Hematopoietic multipotent progenitor cell treated with erythropoietin and hydrocortisone succinate and interleukin-3 and kit ligand, for 17 days (in vitro differentiated cells): ENCODE data around the gene REXO4.

Source experiments
- DNase-seq: peaks from one replicate; pipeline ENCODE4 v3.0.0-alpha.2; 2015; ENCODE audit warnings: low spot score

REXO4 gene

DNA sequence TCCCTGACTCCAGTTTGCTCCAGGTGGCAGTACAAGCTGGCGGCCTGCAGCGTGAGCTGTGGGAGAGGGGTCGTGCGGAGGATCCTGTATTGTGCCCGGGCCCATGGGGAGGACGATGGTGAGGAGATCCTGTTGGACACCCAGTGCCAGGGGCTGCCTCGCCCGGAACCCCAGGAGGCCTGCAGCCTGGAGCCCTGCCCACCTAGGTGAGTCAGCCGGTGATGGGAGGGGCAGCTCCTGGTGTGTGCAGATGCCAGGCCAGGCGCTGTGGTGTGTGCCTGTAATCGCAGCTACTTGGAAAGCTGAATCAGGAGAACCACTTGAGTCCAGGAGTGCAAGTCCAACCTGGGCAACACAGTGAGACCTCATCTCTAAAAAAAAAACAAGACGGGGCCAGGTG, 31.9 kb upstream of the REXO4 start:
- DNase-seq = no peak

DNA sequence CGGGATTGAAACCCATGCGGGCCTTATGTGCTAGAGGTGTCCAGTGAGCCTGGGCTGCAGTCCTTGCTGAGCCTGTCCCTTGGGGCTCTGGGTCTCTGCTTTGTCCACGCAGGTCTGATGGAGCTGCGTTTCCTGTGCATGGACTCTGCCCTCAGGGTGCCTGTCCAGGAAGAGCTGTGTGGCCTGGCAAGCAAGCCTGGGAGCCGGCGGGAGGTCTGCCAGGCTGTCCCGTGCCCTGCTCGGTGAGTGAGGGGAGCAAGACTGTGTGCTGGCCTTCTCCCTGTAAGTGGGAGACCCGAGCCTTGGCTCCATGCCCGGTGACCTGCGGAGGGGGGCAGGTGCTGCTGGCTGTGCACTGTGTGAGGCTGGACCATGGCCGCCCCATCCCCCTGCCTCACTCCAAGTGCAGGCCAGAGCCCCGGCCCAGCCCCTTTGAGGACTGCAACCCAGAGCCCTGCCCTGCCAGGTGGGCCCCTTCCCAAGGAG, 30.7 kb upstream of the REXO4 start:
- no peak for DNase-seq

DNA sequence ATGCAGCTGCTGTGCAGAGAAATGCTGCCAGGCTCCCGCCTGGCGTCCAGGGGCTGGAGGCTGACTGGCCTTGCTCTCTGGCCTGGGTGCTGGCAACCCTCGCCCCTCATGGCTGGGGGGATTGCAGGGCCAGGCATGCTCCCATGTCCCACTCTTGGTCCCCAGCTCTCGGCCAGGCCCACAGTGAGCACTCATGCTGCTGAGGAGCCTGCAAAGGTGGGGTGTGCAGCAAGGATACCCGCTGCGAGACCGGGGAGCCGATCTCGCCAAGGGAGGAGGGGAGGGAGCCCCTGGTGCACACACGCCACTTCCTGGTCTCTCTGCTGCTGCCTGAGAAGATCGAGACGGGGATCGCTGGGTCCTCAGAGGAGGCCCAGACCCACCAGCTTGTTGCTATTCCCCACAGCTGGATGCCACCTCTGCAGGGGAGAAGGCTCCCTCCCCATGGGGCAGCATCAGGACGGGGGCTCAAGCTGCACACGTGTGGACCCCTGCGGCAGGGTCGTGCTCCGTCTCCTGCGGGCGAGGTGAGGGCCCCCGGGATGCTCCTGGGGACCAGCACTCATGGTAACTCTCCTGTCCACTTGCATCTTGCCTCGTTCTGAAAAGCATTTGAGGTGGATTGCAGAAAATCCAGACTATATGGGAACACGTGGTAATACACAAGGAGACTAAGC, 27.6 kb upstream of the REXO4 start:
- no peak for DNase-seq

DNA sequence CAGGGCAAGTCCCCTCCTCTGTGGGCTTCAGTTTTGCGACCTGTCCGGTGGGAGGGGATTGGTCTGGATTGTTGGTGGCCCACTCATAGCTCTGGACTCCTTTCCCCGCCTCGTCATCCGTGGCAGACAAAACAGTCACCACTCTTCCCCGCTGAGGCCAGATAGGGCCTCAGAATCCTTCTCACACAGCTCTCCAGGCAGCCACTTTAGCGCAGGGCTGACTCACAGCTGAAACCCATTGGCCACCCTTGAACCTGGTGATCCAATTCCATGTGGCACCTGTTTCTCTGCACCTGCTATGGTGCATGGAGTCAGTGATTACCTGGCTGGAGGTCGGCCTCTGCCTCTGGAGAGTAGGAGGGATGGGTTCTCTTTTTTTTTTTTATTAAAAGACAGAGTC, 26.2 kb upstream of the REXO4 start:
- DNase-seq = no peak

DNA sequence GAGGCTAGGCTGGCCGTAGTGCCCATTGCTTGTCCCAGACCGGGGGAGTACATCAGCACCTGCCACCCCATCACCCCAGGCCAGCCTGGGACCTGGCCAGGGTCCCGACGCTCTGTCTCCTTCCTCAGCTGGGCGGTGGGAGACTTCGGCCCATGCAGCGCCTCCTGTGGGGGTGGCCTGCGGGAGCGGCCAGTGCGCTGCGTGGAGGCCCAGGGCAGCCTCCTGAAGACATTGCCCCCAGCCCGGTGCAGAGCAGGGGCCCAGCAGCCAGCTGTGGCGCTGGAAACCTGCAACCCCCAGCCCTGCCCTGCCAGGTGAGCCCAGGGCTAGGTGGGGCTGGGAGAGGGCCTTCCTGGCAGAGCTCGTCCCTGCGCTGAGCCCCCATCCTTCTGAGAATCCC, 25.4 kb upstream of the REXO4 start:
- no peak for DNase-seq

DNA sequence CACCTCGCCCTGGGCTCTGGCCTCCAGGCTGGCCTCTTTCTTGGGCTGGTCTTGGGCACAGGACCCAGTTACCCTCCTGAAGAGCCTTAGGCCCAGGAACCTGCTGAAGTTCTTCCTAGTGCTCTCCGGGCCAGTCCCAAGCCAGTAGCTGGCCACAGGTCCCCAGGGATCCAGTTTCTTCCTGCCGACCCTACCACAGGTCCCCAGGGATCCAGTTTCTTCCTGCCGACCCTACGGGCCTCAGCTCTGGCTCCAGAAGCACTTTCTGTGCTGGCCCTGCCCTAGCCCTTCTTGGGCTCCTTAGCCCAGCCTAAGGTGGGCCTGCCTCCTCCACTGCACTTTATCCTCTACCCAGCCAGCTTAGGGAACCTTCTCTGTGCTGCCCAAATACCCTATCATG, 23.8 kb upstream of the REXO4 start:
- DNase-seq = no peak

DNA sequence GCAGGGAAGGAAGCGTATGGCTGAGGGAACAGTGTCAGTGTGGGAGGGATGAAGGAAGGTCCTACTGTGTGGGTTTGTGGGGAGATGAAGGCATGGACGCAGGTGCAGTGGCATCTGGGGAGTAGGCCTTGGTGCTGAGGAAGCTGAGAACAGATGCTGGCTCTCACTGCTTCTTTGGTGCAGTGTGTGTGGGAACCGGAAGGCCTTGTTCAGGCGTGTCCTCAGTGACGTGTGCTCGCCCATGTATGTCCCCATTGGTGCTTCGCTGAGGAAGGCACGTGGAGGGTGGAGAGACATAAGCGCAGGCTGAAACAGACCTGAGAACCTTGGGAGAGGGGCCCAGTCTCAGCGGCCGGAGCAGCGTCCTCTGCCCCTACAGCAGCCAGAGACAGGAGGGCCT, 23.1 kb upstream of the REXO4 start:
- DNase-seq = no peak

DNA sequence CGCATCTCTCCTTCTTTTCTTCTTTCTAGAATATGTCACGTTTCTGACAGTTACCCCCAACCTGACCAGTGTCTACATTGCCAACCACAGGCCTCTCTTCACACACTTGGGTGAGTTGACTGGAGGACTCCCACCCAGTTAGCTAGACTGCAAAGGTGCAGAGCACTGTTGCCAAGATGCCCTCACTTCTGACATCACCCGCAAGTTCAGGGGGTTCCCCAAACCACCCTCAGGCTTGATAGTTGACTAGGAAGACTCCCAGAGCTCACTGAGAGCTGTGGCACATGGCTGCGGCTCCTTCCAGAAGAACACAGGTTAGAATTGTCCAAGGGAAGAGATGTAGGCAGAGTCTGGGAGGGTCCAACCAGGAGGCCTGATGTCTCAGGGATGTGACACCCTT, 21.5 kb upstream of the REXO4 start:
- DNase-seq = no peak

DNA sequence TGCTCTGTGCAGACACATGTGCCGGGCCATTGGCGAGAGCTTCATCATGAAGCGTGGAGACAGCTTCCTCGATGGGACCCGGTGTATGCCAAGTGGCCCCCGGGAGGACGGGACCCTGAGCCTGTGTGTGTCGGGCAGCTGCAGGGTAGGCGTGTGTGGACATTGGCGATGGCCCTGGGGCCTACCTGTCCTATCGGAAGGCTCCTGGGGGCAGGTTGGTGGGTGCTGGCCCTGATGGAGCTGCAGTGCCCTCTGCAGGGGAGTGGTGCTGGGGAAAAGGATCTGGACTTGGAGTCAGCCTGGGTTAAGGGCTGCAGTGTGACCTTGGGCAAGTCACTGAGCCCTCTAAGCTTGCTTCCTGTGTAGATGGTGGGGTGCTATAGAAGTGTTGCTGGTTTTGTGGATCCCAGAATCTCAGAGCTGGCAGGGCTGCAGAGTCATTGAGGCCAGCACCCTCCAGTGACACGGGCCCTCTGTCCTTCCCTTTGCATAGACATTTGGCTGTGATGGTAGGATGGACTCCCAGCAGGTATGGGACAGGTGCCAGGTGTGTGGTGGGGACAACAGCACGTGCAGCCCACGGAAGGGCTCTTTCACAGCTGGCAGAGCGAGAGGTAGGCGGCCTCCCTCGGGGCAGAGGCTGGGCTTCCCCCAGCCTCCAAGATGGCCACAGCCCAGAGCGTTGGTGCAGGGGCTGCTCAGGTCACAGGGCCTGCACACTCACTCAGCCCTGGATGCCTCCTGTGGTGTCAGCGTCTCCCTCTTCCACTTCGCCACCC, 20.1 kb upstream of the REXO4 start:
- DNase-seq = no peak

DNA sequence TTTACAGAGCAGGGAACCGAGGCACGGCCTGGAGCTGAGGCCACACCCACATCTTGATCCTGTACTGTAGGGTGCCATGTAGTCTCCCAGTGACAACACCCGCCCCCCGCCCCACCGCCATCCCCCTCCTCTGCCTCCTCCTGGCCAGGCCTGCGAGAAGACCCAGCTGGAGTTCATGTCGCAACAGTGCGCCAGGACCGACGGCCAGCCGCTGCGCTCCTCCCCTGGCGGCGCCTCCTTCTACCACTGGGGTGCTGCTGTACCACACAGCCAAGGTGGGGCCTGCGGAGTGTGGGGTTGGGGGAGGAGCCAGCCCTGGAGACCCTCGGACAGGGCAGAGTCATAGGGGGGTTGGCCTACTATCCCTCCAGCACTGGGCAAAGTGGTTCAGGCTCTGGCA, 18.9 kb upstream of the REXO4 start:
- DNase-seq = no peak

DNA sequence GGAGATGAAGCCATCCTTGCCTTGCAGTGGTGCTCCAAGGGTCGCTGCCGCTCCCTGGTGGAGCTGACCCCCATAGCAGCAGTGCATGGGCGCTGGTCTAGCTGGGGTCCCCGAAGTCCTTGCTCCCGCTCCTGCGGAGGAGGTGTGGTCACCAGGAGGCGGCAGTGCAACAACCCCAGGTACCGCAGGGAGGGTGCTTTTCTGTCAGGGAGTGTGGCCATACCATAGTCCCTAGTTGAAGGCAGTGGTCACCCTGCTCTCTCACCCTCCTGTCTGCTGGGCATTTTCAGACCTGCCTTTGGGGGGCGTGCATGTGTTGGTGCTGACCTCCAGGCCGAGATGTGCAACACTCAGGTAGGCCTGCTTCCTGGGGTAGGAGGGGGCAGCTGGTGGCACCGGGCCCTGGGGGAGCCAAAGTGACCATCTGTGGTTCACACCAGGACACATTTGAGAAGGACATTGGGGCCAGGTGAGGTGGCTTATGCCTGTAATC, 15.6 kb upstream of the REXO4 start:
- DNase-seq = no peak

DNA sequence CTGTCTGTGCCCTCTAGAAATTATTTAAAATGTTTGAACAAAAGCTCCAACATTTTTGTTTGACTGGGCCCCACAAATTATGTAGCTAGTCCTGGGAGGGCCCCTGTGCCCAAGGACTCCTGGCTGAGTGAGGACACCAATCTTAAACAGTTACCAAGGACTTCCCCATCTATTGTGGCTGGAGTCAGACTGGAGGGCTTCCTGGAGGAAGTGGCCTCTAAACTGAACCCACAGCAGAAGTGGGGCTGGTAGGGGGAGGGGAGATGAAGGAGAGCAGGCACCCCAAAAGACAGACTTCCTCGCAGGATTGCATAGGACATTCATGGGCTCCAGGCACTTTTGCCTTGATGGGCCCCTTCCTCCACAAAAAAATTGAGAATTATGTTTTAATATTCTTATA, 12.4 kb upstream of the REXO4 start:
- no peak for DNase-seq

DNA sequence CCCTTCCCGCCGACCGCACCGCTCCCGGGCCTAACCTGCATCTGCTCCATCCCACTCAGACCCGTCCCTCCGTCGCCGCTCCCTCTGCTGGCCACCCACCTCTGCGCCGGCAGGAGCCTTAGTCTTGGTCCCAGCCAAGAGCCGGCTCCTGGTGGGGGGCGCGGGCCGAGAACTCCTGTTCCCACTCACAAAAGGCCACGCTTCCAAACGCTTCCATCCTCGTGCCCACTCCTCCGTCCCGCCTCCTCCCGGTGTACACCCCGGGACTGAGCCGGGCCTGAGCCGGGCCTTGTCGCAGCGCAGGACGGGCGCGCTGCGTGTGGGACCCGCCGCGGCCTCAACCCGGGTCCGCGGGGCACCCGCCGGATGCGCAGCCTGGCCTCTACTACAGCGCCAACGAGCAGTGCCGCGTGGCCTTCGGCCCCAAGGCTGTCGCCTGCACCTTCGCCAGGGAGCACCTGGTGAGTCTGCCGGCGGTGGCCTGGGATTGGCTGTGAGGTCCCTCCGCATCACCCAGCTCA, 11.9 kb upstream of the REXO4 start:
- no peak for DNase-seq

DNA sequence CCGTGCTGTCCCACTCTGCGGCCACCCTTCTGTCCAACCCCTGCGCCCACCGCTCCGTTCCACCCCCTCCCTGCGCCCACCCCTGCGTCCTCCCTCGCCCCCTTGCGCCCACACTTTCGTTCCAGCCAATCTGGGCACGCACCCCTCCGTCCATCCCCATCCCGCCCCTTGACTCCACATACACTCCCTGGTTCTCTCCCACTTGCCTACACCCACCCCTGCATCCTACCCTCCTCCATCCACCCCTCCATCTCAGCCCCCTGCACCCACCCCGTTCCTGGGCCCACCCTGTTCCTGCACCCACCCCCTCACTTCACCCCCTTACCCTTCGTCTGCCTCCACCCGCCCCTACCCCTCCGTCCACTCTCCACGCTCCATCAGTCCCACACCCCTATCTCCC, 11.4 kb upstream of the REXO4 start:
- DNase-seq = no peak

DNA sequence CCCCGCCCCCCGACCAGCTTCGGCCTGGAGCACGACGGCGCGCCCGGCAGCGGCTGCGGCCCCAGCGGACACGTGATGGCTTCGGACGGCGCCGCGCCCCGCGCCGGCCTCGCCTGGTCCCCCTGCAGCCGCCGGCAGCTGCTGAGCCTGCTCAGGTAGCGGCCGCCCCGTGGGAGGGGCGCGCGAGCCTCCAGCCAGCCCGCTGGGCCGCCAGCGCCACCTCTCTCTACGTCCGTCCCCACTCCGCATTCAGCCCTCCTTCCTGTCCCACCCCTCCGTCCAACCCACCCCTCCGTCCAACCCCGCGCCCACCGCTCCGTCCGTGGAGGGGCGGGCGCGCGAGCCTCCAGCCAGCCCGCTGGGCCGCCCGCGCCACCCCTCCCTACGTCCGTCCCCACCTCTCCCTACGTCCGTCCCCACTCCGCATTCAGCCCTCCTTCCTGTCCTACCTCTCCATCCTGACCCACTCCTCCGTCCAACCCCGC, 10.8 kb upstream of the REXO4 start:
- DNase-seq = no peak

DNA sequence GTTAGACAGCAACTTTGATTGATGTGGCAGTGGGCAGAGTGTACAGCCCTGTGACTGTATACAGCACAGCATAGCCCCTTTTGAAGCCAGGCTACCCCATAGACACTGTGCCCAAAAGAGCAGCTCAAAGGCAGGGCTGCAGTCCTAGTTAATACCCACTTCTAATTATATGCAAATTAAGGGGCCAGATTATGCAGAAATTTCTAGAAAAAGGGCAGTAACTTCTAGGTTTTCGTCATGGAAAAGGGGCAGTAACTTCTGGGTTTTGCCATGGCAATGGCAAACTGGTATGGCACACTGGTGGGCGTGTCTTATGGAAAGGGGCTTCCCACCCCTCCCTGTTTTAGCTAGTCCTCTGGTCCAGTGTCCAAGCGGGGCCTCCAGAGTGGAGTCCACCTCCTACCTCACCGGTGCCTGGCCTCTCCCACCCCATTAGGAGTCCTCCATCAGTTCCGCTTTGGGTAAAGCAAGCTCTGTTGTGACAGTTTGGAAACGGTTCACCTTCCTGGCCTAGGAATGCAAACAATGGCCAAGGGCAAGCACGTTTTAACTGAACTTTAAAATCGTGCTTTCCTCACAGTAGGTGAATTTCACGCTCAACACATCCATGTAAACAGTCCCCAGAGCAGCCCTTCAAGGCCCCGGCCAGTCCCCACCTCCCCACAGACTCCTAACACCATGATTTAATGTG, 10.0 kb upstream of the REXO4 start:
- no peak for DNase-seq

DNA sequence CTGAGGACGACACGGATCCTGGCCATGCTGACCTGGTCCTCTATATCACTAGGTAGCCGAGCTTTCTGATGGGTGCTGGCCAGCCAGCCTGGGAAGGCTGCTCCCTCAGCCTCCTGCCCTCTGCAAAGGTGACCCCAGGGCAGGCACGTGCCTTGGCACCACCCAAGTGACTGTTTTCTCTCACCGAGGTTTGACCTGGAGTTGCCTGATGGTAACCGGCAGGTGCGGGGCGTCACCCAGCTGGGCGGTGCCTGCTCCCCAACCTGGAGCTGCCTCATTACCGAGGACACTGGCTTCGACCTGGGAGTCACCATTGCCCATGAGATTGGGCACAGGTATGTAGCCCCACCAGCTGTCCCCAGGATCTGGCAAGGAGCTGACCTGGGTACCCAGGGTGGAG, 8.2 kb upstream of the REXO4 start:
- DNase-seq = no peak

DNA sequence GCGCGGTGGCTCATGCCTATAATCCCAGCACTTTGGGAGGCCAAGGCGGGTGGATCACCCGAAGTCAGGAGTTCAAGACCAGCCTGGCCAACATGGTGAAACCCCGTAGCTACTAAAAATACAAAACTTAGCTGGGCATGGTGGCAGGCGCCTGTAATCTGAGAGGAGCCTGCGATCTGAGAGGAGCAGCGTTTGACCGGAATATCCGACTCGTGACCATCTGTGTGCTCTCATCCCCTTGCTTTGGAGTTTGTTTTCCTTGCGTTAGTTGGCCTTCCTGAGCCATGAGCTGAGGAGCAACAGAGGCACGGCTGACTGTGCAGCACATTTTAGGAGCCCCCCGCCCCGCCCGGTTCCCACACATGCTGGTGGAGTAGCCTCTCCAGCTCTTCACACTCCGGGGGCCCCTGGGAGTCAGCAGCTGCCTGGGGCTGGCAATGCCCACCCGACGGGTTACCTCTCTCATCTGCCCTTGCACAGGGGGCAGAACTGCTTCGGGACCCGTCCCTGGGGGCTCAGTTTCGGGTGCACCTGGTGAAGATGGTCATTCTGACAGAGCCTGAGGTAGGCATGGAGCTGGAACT, 7.3 kb upstream of the REXO4 start:
- DNase-seq = no peak

DNA sequence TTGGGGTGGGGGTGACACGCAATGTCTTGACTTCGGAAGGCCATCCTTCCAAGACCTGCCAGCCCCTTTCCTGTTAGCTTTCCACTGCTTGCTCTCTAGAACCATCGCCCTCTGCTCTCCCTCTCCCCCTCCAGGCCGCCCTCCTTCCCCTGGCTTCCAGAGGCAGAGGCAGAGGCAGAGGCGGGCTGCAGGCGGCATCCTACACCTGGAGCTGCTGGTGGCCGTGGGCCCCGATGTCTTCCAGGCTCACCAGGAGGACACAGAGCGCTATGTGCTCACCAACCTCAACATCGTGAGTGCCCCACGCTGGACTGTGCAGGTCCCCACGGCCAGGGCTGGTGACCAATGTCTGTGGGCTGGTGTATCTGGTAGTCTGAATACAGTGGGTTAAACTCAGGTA, 6.4 kb upstream of the REXO4 start:
- DNase-seq = no peak

DNA sequence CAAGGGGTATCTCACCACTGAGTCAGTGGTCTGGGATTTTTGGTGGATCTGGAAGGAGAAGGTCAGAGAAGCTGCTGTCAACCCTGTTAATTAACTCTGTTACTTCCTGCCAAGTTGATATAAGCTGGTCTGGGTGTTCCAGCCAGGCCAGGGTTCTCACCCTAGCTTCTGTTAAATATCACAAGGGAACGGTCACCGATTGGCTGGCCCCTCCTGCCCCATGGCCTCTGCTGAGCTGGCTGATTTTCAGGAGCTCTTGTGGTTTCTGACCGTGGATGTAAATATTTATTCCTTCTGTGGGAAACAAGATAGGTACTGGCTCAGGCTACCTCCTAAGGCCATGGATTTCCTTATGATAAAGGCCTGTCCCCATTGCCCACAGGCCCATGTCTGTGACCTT, 5.4 kb upstream of the REXO4 start:
- DNase-seq = no peak

DNA sequence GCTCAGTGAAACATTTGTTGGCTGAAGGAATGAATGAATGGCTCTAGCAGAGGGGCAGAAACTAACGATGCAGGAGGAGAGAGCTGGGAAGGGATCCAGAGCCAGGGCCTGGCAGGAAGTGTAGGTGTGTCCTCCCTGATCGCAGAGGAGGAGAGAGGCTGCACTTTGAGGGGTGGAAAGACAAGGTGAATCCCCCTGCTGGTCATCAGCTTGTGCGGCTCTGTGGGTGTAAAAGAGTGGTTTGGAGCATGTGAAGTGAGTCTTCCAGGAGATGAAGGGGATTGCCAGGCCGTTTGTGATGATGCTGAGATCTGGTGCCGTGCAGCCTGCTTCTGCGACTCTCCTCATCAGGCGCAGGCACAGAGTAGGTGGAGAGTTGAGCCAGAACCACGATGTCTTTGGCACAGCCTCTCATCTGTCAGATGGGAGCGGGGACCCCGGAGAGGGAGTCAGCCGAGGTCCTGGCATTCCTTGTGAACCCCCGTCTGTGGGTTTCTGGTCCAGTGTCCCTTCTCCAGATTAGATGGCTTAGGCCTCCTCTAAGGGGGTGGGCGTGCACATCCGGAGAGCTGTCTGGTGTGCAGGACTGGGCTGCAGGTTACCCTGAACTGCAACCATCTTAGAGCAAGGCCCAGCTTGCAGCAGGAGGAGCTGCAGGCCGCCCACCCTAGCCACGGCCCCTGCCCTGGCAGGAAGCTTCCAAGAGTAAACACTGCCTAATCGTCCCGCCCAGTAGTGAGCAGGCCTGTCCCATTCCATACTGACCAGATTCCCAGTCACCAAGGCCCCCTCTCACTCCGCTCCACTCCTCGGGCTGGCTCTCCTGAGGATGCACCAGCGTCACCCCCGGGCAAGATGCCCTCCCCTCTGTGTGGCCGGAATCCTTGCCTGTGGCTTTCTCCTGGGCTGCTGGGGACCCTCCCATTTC, 4.1 kb upstream of the REXO4 start, which contains the start of gene ADAMTS13:
Gene ADAMTS13 (plus strand): TSS at position 753 of the 928 bp plus-strand sequence. CDS start 77 bp downstream, at position 830.
- DNase-seq = no peak
